Caco-2 (cell line): ENCODE measurements around the gene LRRC8E. TPM values are rescaled to one million over a fixed set of nuclear protein-coding genes. Genes with fewer than 3 reads are reported as not detected.

Source experiments
- BruUV-seq: library from RNA; stranded (reverse); fragments of 400-500 nt; replicated peaks from 2 replicates; lab custom pipeline; 2021; lab: Mats Ljungman, UMichigan
- CTCF ChIA-PET: fragments of 300-600 bp; sonication (Branson Sonifier 250); formaldehyde crosslinking; loops from one replicate; lab custom pipeline; 2022; ENCODE audit warnings: antibody characterized with exemption; lab: Charles Lee
- POLR2A ChIA-PET: fragments of 300-600 bp; sonication (Branson Sonifier 250); formaldehyde crosslinking; loops from one replicate; lab custom pipeline; 2022; ENCODE audit warnings: antibody characterized with exemption; lab: Charles Lee
- DNase-seq, 2 experiments: peaks; one replicate each; pipeline versions ENCODE4 v3.0.0 to v3.0.0-alpha.2; 2020 to 2022
- H3K27me3 ChIP-seq: replicated peaks from 2 replicates; pipeline ENCODE4 v1.6.0; 2011; ENCODE audit warnings: low read length; ENCODE audit not compliant: control insufficient read depth, insufficient read depth
- H3K36me3 ChIP-seq: 2 replicates; pipeline ENCODE4 v1.5.1; 2011; ENCODE audit warnings: low read length; ENCODE audit not compliant: control insufficient read depth, insufficient read depth
- H3K4me1 ChIP-seq: fragments of 250-450 bp; sonication (Bioruptor Pico); 2 replicates; pipeline ENCODE4 v1.5.1; 2020; ENCODE audit warnings: mild to moderate bottlenecking
- H3K4me3 ChIP-seq: 2 replicates; pipeline ENCODE4 v1.5.1; 2011; ENCODE audit warnings: low read depth, mild to moderate bottlenecking, control low read depth, low read length
- H3K9me3 ChIP-seq: fragments of 250-450 bp; sonication (Bioruptor Pico); 2 replicates; pipeline ENCODE4 v1.5.1; 2020; ENCODE audit warnings: mild to moderate bottlenecking, moderate library complexity
- H3K27ac Mint-ChIP-seq: one replicate; pipeline ENCODE4 v1.8.0; 2022; ENCODE audit warnings: mixed read lengths; ENCODE audit not compliant: unreplicated experiment
- H3K27me3 Mint-ChIP-seq: one replicate; pipeline ENCODE4 v1.8.0; 2022; ENCODE audit warnings: mixed read lengths; ENCODE audit not compliant: insufficient read depth, unreplicated experiment
- H3K36me3 Mint-ChIP-seq: one replicate; pipeline ENCODE4 v1.8.0; 2022; ENCODE audit warnings: mild to moderate bottlenecking, mixed read lengths; ENCODE audit not compliant: insufficient read depth, unreplicated experiment
- H3K4me1 Mint-ChIP-seq: one replicate; pipeline ENCODE4 v1.8.0; 2022; ENCODE audit warnings: low read depth, mixed read lengths; ENCODE audit not compliant: unreplicated experiment
- H3K4me3 Mint-ChIP-seq: one replicate; pipeline ENCODE4 v1.8.0; 2022; ENCODE audit warnings: mild to moderate bottlenecking, moderate library complexity, mixed read lengths; ENCODE audit not compliant: unreplicated experiment
- H3K9me3 Mint-ChIP-seq: one replicate; pipeline ENCODE4 v1.8.0; 2022; ENCODE audit warnings: mixed read lengths; ENCODE audit not compliant: unreplicated experiment
- intact Hi-C: fragments of 100-400 bp; cut with micrococcal nuclease; formaldehyde crosslinking; loops from one replicate; pipeline ENCODE4 v1.10.0; 2022; ENCODE audit not compliant: unreplicated experiment
- total RNA-seq: library from RNA; stranded (reverse); gene quantifications from 2 replicates; pipeline ENCODE4 v1.2.3, GENCODE V29; 2022
- TF ChIP-seq, protein P1 (sequence below), 2 experiments: fragments of 200-600 bp in 1 of 2; IDR thresholded peaks; 1 replicate in 1 of 2; 2 replicates in 1 of 2; pipeline versions ENCODE4 v1.5.1 to v1.8.0; 2011 to 2022; ENCODE audit warnings: antibody characterized with exemption in 1 of 2, control low read depth in 1 of 2, inconsistent platforms in 1 of 2, low read depth in 1 of 2, low read length in 1 of 2, mild to moderate bottlenecking in 1 of 2, moderate library complexity in 1 of 2; ENCODE audit not compliant: insufficient read depth in 1 of 2, severe bottlenecking in 1 of 2, unreplicated experiment in 1 of 2

Gene LRRC8E
- total RNA-seq, 1 experiment from 2014 or later: 6.7 TPM

DNA sequence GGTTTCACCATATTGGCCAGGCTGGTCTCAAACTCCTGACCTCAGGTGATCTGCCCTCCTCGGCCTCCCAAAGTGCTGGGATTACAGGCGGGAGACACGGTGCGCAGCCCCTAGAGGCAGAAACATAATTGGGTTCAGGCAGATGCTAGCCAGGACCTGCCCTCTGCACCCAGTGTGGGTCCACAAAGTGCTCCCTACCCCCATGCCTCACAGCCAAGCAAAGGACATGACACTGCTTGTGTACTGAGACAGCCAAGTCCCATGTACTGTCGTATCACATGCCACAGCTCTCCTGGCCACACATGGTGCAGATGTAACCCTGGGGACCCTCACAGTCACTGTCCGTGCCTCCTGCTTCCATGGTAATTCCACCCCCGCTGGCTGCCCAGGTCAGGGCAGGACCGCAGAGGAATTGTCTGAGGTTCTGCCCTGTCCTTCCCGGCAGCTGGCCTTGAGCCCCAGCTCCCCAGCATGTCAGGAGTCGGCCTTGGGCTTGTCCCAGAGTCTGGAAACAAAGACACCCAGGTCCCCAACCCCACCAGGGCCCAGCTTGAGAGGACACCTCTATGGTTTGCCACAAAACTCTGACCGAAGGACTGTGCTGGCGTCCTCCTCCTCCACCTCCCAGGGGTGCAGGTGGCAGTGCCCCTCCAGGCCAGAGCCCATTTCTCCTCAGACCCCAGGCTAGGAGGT is 21.8 kb upstream of the LRRC8E start:
- H3K27me3 ChIP-seq: no peaks in the 10 kb centered on the region; the same call in 1 of the 2 replicates
- POLR2A ChIA-PET: no interaction called here
- Mint-ChIP-seq H3K9me3 (no peaks in the 10 kb centered on the region), H3K4me1 (peaks cover 6% of the 10 kb centered on the region), H3K27ac (no peak overlapping the region), H3K27me3 (no peaks in the 10 kb centered on the region), H3K36me3 (peaks cover 11% of the 10 kb centered on the region), H3K4me3 (no peak overlapping the region)
- H3K9me3 ChIP-seq: no peaks in the 10 kb centered on the region
- intact Hi-C loops: no loop called here
- TF ChIP-seq, protein P1, sequence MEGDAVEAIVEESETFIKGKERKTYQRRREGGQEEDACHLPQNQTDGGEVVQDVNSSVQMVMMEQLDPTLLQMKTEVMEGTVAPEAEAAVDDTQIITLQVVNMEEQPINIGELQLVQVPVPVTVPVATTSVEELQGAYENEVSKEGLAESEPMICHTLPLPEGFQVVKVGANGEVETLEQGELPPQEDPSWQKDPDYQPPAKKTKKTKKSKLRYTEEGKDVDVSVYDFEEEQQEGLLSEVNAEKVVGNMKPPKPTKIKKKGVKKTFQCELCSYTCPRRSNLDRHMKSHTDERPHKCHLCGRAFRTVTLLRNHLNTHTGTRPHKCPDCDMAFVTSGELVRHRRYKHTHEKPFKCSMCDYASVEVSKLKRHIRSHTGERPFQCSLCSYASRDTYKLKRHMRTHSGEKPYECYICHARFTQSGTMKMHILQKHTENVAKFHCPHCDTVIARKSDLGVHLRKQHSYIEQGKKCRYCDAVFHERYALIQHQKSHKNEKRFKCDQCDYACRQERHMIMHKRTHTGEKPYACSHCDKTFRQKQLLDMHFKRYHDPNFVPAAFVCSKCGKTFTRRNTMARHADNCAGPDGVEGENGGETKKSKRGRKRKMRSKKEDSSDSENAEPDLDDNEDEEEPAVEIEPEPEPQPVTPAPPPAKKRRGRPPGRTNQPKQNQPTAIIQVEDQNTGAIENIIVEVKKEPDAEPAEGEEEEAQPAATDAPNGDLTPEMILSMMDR (IDR thresholded peaks at IDR 0.05; ENCODE audit: insufficient read depth in 1 of 2, low read depth in 1 of 2, low read length in 1 of 2, severe bottlenecking in 1 of 2, unreplicated experiment in 1 of 2): no peak
- DNase-seq: no peak
- H3K4me1 ChIP-seq: peaks cover 7% of the 10 kb centered on the region
- no peak overlapping the region for H3K4me3 ChIP-seq
- no peaks in the 10 kb centered on the region for H3K36me3 ChIP-seq
- no TSS peak for BruUV-seq
- CTCF ChIA-PET: no interaction called here

DNA sequence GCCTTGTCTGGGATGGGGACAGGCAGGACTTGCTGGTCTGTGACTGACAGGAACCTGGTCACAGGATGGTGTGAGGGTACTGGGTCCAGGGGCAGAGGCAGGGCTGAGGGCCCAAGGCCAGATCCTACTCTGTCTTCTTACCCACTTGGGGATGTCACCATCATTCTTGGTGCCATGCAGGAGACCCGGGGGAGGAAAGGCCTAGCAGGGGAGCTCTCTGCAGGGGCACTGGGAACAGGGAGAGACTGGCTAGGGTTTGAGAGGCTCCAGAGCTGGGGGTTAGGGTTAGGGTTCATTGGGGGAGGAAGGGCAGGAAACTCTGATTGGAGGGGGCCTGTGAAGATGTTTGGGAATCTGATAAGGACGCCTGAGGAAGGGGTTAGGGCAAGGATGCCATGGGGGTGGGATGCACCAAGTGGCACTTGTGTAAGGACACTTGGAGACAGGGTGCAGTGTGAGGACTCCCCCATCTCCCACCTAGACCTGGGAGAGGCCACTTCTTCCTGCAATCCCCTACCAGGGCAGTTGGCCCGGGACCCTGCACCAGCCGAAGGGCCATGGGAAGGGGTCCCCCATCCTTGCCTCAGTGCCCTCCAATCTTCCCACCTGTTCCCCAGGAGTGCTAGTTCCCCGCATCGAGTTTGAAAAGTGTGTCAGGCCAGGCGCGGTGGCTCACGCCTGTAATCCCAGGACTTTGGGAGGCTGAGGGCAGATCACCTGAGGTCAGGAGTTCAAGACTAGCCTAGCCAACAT is 21.0 kb upstream of the LRRC8E start:
- no peaks in the 10 kb centered on the region for H3K36me3 ChIP-seq
- CTCF ChIA-PET: no interaction called here
- Mint-ChIP-seq H3K27me3 (no peaks in the 10 kb centered on the region), H3K4me3 (peak overlapping the region; percentile 87), H3K36me3 (peaks cover 18% of the 10 kb centered on the region), H3K27ac (no peak overlapping the region), H3K9me3 (no peaks in the 10 kb centered on the region), H3K4me1 (peaks cover 9% of the 10 kb centered on the region)
- H3K4me3 ChIP-seq: no peak overlapping the region
- POLR2A ChIA-PET: no interaction called here
- no peak for DNase-seq
- H3K27me3 ChIP-seq: no peaks in the 10 kb centered on the region; the same call in 1 of the 2 replicates
- H3K9me3 ChIP-seq: no peaks in the 10 kb centered on the region
- intact Hi-C loops: no loop called here
- H3K4me1 ChIP-seq: peaks cover 7% of the 10 kb centered on the region
- no TSS peak for BruUV-seq
- TF ChIP-seq, protein P1 (IDR thresholded peaks at IDR 0.05; ENCODE audit: insufficient read depth in 1 of 2, low read depth in 1 of 2, low read length in 1 of 2, severe bottlenecking in 1 of 2, unreplicated experiment in 1 of 2): no peak

DNA sequence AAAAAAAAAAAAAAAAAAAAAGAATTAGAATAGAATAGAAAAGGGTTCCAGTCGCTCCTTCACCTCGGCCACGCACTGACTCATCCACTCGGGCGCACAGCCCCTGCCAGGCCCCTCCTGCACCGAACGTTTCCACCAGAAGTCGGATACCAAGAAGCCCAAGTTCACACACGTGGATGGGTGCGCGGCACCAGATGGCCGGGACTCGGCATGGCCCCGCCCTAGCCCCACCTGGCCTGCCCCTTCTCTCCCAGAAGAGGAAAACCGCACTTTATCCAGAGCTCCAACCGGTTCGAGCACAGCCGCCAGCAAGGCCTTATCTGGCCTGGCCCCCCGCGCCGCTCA is 20.0 kb upstream of the LRRC8E start:
- ChIA-PET POLR2A (interaction anchor here (0.6 to 2.2 kb wide), 7 partner anchors 20 to 769 kb away, joined by 3 to 21 read pairs (median 15); partner anchors contain the start of genes LRRC8E, MAP2K7, SNAPC2 and TIMM44), CTCF (interaction anchor here (0.6 to 2.2 kb wide), 10 partner anchors 10 to 544 kb away, joined by 3 to 50 read pairs (median 12); partner anchors contain the start of genes MAP2K7, PET100, SNAPC2 and TIMM44)
- no peaks in the 10 kb centered on the region; the same call in 1 of the 2 replicates for H3K27me3 ChIP-seq
- Mint-ChIP-seq H3K9me3 (no peaks in the 10 kb centered on the region), H3K4me1 (peaks cover 9% of the 10 kb centered on the region), H3K27me3 (no peaks in the 10 kb centered on the region), H3K4me3 (peak overlapping the region; percentile 87), H3K36me3 (peaks cover 19% of the 10 kb centered on the region), H3K27ac (peak overlapping the region; percentile 89)
- H3K9me3 ChIP-seq: no peaks in the 10 kb centered on the region
- H3K4me1 ChIP-seq: peaks cover 7% of the 10 kb centered on the region
- BruUV-seq: no TSS peak
- TF ChIP-seq, protein P1 (IDR thresholded peaks at IDR 0.05; ENCODE audit: insufficient read depth in 1 of 2, low read depth in 1 of 2, low read length in 1 of 2, severe bottlenecking in 1 of 2, unreplicated experiment in 1 of 2): no peak
- DNase-seq: no peak
- peak overlapping the region; percentile 77 for H3K4me3 ChIP-seq
- intact Hi-C loops: loop anchor here (2.0 kb wide), 1 partner anchor 35 kb away; the partner anchor contains the start of gene MAP2K7
- no peaks in the 10 kb centered on the region for H3K36me3 ChIP-seq
